Smooth muscle cell (in vitro differentiated cells): ENCODE results near the gene CLDN22. TPM values are rescaled to one million over a fixed set of nuclear protein-coding genes. Genes with fewer than 3 reads are reported as not detected.

Experiments
- DNase-seq: peaks from one replicate; lab custom pipeline; 2025; ENCODE audit not compliant: unreplicated experiment; lab: John Stamatoyannopoulos, UW
- H2AFZ ChIP-seq: fragments of 200-600 bp; sonication (generic); 2 replicates; pipeline ENCODE4 v1.6.0; 2016; ENCODE audit warnings: antibody characterized with exemption, low read depth, mild to moderate bottlenecking
- H3F3A ChIP-seq: fragments of 200-600 bp; sonication (generic); 2 replicates; pipeline ENCODE4 v1.6.0; 2017; ENCODE audit warnings: antibody characterized with exemption, low read depth
- H3K27ac ChIP-seq: fragments of 200-600 bp; sonication (generic); 2 replicates; pipeline ENCODE4 v1.5.1; 2016; ENCODE audit warnings: low read depth, mild to moderate bottlenecking
- H3K27me3 ChIP-seq: fragments of 200-600 bp; sonication (generic); 2 replicates; pipeline ENCODE4 v1.6.1; 2016; ENCODE audit warnings: low read depth, mild to moderate bottlenecking
- H3K36me3 ChIP-seq: fragments of 200-600 bp; sonication (generic); 2 replicates; pipeline ENCODE4 v1.5.1; 2016; ENCODE audit warnings: low read depth
- H3K4me1 ChIP-seq: fragments of 200-600 bp; sonication (generic); 2 replicates; pipeline ENCODE4 v1.5.1; 2016; ENCODE audit warnings: low read depth
- H3K4me2 ChIP-seq: fragments of 200-600 bp; sonication (generic); 2 replicates; pipeline ENCODE4 v1.6.0; 2016; ENCODE audit warnings: mild to moderate bottlenecking
- H3K4me3 ChIP-seq: fragments of 200-600 bp; sonication (generic); 2 replicates; pipeline ENCODE4 v1.5.1; 2016; ENCODE audit warnings: mild to moderate bottlenecking
- H3K79me2 ChIP-seq: fragments of 200-600 bp; sonication (generic); 2 replicates; pipeline ENCODE4 v1.6.0; 2016; ENCODE audit warnings: low read depth, mild to moderate bottlenecking
- H3K9ac ChIP-seq: fragments of 200-600 bp; sonication (generic); 2 replicates; pipeline ENCODE4 v1.6.0; 2016; ENCODE audit warnings: low read depth
- H3K9me3 ChIP-seq: fragments of 200-600 bp; sonication (generic); replicated peaks from 2 replicates; pipeline ENCODE4 v1.5.1; 2016; ENCODE audit warnings: low read depth
- H4K20me1 ChIP-seq: fragments of 200-600 bp; sonication (generic); 2 replicates; pipeline ENCODE4 v1.6.0; 2016; ENCODE audit warnings: low read depth
- WGBS: methylation state at CpG from one replicate; pipeline ENCODE4 v1.1.7; 2016; ENCODE audit warnings: low lambda C conversion rate; 5-methylcytosine and 5-hydroxymethylcytosine counted together
- polyA plus RNA-seq: library from polyadenylated mRNA; unstranded; fragments of >200 nt; fragmentation: Nextera tagmentation; extraction: Ambion mirVana; gene quantifications from 2 replicates; pipeline ENCODE4 v1.2.1, GENCODE V29; 2016
- total RNA-seq: library from RNA; depleted of rRNA; stranded (reverse); fragments of >200 nt; gene quantifications from 2 replicates; pipeline ENCODE4 v1.2.3, GENCODE V29; 2014
- TF ChIP-seq, protein P1 (sequence below): fragments of 200-600 bp; sonication (generic); IDR thresholded peaks from 2 replicates; pipeline ENCODE4 v1.5.1; 2017; ENCODE audit warnings: borderline replicate concordance, mild to moderate bottlenecking, antibody characterized with exemption; ENCODE audit not compliant: insufficient read depth, poor library complexity, severe bottlenecking

CLDN22 gene
- total and polyA plus RNA-seq, 2 experiments from 2014 or later: 0.08 TPM; not detected in 1

DNA sequence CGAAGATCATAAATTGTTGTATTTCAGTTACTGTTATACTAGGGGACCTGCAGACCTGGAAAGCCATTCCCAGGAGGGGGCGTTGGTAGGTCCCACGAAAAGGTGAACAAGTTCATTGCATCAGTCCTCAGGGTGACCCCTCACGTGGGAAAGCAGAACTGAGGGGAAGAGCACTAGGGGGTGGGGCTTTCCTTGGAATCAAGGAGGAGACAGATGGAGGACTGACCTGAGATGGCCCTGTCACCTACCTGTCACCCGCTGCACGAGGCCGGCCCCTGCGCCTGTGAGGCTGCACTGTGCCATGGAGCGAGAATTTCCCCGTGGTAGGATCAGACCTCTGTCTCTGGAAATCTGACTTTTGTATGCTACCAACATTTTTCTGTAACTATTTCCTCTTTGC, 43.9 kb upstream of the CLDN22 start:
- Histone ChIP-seq H3K4me3 (no peak overlapping the region), H3K9me3 (no peaks in the 10 kb centered on the region), H3K4me1 (no peaks in the 10 kb centered on the region), H3K9ac (no peak overlapping the region), H3K4me2 (no peak overlapping the region), H4K20me1 (no peaks in the 10 kb centered on the region), H3K27me3 (no peaks in the 10 kb centered on the region), H3F3A (no peaks in the 10 kb centered on the region), H3K27ac (no peak overlapping the region), H2AFZ (no peak overlapping the region), H3K36me3 (no peaks in the 10 kb centered on the region), H3K79me2 (no peaks in the 10 kb centered on the region)
- TF ChIP-seq, protein P1, sequence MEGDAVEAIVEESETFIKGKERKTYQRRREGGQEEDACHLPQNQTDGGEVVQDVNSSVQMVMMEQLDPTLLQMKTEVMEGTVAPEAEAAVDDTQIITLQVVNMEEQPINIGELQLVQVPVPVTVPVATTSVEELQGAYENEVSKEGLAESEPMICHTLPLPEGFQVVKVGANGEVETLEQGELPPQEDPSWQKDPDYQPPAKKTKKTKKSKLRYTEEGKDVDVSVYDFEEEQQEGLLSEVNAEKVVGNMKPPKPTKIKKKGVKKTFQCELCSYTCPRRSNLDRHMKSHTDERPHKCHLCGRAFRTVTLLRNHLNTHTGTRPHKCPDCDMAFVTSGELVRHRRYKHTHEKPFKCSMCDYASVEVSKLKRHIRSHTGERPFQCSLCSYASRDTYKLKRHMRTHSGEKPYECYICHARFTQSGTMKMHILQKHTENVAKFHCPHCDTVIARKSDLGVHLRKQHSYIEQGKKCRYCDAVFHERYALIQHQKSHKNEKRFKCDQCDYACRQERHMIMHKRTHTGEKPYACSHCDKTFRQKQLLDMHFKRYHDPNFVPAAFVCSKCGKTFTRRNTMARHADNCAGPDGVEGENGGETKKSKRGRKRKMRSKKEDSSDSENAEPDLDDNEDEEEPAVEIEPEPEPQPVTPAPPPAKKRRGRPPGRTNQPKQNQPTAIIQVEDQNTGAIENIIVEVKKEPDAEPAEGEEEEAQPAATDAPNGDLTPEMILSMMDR: no peak
- DNase-seq: no peak
- 73% methylated on average over 10 of the region's 10 CpGs for WGBS

DNA sequence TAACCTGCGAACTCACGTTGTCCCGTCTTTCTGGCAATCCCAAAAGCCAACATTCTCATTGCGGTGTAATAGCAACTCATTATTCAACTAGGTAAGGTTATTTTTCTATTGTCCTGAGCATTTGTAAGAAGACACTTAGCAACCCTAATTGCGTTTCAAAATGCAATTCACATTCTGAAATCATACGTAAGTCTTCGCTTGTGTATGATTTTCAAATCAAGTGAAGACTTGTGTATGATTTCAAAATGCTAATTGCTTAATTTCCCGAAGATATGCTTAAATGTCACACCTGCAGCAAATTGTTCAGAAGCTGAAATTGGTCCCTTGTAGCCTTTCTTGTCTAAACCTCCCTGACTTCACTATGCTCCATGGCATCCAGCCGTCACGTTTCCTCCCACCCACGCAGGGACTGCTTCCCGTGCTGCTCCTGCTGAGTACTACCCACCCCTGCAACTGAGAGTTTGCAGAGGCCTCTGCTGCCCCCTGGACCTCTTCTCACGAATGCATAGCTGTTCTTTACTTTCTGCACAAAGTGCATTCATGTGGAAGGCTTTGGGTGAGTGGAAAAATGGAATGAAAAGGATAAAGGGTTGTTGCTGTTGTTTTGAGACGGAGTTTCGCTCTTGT, 43.0 kb upstream of the CLDN22 start:
- no peak for DNase-seq
- no peak overlapping the region for H3K4me2 ChIP-seq
- no peaks in the 10 kb centered on the region for H3K9me3 ChIP-seq
- no peaks in the 10 kb centered on the region for H3K36me3 ChIP-seq
- H4K20me1 ChIP-seq: no peaks in the 10 kb centered on the region
- H3K9ac ChIP-seq: no peak overlapping the region
- H2AFZ ChIP-seq: no peak overlapping the region
- H3K4me1 ChIP-seq: no peaks in the 10 kb centered on the region
- TF ChIP-seq, protein P1: peak; percentile 21
- no peaks in the 10 kb centered on the region for H3K79me2 ChIP-seq
- H3K27me3 ChIP-seq: no peaks in the 10 kb centered on the region
- no peaks in the 10 kb centered on the region for H3F3A ChIP-seq
- H3K27ac ChIP-seq: no peak overlapping the region
- no peak overlapping the region for H3K4me3 ChIP-seq
- WGBS: 64% methylated on average over 15 of the region's 15 CpGs

DNA sequence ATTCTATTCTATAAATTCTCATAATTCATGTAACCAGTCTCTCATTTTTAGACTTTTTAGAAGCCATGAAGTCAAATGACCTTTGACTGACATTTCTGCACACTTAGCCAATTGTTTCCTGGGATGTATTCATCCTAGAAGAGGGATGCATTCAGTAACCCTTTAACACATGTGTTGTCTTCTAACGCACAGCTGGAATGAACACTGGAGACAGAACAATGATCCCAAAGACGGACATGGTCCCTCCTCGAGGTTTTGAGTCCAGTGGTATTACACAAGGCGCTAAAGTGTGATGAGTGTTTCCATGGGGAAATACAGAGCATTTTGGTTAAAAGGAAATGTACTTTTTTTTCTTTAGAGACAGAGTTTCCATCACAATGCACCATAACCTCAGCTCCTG, 42.0 kb upstream of the CLDN22 start:
- no peaks in the 10 kb centered on the region for H3K36me3 ChIP-seq
- H3K9me3 ChIP-seq: no peaks in the 10 kb centered on the region
- H3K4me1 ChIP-seq: no peaks in the 10 kb centered on the region
- TF ChIP-seq, protein P1: no peak
- DNase-seq: no peak
- no peak overlapping the region for H3K27ac ChIP-seq
- H3K9ac ChIP-seq: no peak overlapping the region
- H4K20me1 ChIP-seq: no peaks in the 10 kb centered on the region
- WGBS: 97% methylated on average over 4 of the region's 4 CpGs
- no peak overlapping the region for H3K4me3 ChIP-seq
- no peaks in the 10 kb centered on the region for H3K79me2 ChIP-seq
- H3K27me3 ChIP-seq: no peaks in the 10 kb centered on the region
- no peak overlapping the region for H2AFZ ChIP-seq
- H3F3A ChIP-seq: no peaks in the 10 kb centered on the region
- no peak overlapping the region for H3K4me2 ChIP-seq

DNA sequence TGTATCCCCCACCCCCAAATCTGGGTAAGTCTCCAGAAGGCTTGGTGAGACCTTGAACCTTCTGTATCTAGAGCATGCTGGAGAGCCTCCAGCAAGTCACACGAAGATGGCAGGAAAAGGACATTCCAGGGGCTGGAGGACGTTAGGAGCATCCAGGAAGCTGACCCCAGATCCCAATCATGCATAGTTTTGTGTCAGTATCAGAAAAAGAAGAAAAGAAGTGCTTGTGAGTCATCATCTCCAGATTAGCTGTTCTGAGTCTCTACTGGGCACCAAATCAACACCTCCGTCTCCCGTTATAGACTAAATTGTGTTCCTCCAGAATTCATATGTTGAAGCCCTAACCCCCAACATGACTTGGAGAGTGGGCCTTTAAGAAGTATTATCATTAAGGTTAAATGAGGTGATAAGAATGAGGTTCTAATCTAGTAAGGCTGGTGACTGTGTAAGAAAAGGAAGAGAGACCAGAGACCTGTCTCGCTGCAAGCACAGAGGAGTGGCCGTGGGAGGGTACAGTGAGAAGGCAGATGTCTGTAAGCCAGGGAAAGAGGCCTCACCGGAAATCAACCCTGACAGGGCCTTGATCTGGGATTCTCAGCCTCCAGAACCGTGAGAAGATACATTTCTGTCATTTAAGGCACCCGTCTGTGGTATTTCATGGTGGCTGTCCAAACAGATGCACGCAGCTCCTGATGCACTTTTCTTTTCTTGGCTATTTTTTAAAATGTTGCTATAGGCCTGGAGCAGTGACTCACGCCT, 40.3 kb upstream of the CLDN22 start:
- Histone ChIP-seq H3K36me3 (no peaks in the 10 kb centered on the region), H3K4me3 (no peak overlapping the region), H3K79me2 (no peaks in the 10 kb centered on the region), H3K27me3 (no peaks in the 10 kb centered on the region), H3K9me3 (no peaks in the 10 kb centered on the region), H3K4me1 (no peaks in the 10 kb centered on the region), H3F3A (no peaks in the 10 kb centered on the region), H2AFZ (no peak overlapping the region), H3K27ac (no peak overlapping the region), H4K20me1 (no peaks in the 10 kb centered on the region), H3K9ac (no peak overlapping the region), H3K4me2 (no peak overlapping the region)
- WGBS: 28% methylated on average over 11 of the region's 11 CpGs
- TF ChIP-seq, protein P1: no peak
- no peak for DNase-seq
